GM23338 (cell line): ENCODE results near the gene SOWAHB. TPM values are rescaled to one million over a fixed set of nuclear protein-coding genes. Genes with fewer than 3 reads are reported as not detected.
A peak's percentile ranks its signal among the peaks of the same experiment; 100 is the strongest.
"Not testable (repeated sequence)": the region's sequence is repeated elsewhere in the genome, so short reads cannot be mapped to it uniquely, and the experiment has no call there.

Experiments used
- ATAC-seq: fragments of 200-7000 bp; cut with Tn5 transposase; 3 replicates; pipeline ENCODE4 v1.9.1; 2020
- DNase-seq: peaks from one replicate; pipeline ENCODE4 v3.0.0-alpha.2; 2015; ENCODE audit warnings: low spot score
- H2AFZ ChIP-seq: fragments of 200-600 bp; sonication (generic); 2 replicates; pipeline ENCODE4 v1.8.0; 2016; ENCODE audit warnings: antibody characterized with exemption, mild to moderate bottlenecking, moderate library complexity
- H3F3A ChIP-seq: fragments of 200-600 bp; sonication (generic); replicated peaks from 2 replicates; pipeline ENCODE4 v1.8.0; 2017; ENCODE audit warnings: antibody characterized with exemption, mixed run types, low read depth
- H3K27ac ChIP-seq: fragments of 200-600 bp; sonication (generic); 2 replicates; pipeline ENCODE4 v1.6.1; 2016; ENCODE audit warnings: low read depth
- H3K27me3 ChIP-seq: fragments of 200-600 bp; sonication (generic); 2 replicates; pipeline ENCODE4 v1.8.0; 2016; ENCODE audit warnings: mild to moderate bottlenecking, mixed run types, moderate library complexity; ENCODE audit not compliant: insufficient read depth
- H3K36me3 ChIP-seq: fragments of 200-600 bp; sonication (generic); 2 replicates; pipeline ENCODE4 v1.8.0; 2016; ENCODE audit warnings: mild to moderate bottlenecking; ENCODE audit not compliant: insufficient read depth
- H3K4me1 ChIP-seq: fragments of 200-600 bp; sonication (generic); 2 replicates; pipeline ENCODE4 v1.8.0; 2016; ENCODE audit warnings: mild to moderate bottlenecking, moderate library complexity; ENCODE audit not compliant: insufficient read depth
- H3K4me2 ChIP-seq: fragments of 200-600 bp; sonication (generic); 2 replicates; pipeline ENCODE4 v1.7.1; 2017; ENCODE audit warnings: mixed run types
- H3K4me3 ChIP-seq: fragments of 200-600 bp; sonication (generic); 2 replicates; pipeline ENCODE4 v1.6.1; 2016; ENCODE audit warnings: mixed run types
- H3K79me2 ChIP-seq: fragments of 200-600 bp; sonication (generic); replicated peaks from 2 replicates; pipeline ENCODE4 v1.8.0; 2017; ENCODE audit warnings: mild to moderate bottlenecking; ENCODE audit not compliant: insufficient read depth
- H3K9me2 ChIP-seq: fragments of 200-600 bp; sonication (generic); 2 replicates; pipeline ENCODE4 v1.8.0; 2017; ENCODE audit not compliant: insufficient read depth
- H4K20me1 ChIP-seq: fragments of 200-600 bp; sonication (generic); replicated peaks from 2 replicates; pipeline ENCODE4 v1.8.0; 2017; ENCODE audit warnings: mild to moderate bottlenecking; ENCODE audit not compliant: insufficient read depth
- H3K27ac Mint-ChIP-seq: 2 replicates; pipeline ENCODE4 v1.8.0; 2020; ENCODE audit warnings: inconsistent platforms, mild to moderate bottlenecking, moderate library complexity, mixed read lengths
- H3K27me3 Mint-ChIP-seq: 3 replicates; pipeline ENCODE4 v1.8.0; 2022; ENCODE audit warnings: low read depth, mild to moderate bottlenecking, moderate library complexity, mixed read lengths, inconsistent platforms; ENCODE audit not compliant: insufficient read depth, poor library complexity
- H3K36me3 Mint-ChIP-seq: 3 replicates; pipeline ENCODE4 v1.8.0; 2021; ENCODE audit warnings: low read depth, mild to moderate bottlenecking, inconsistent platforms, moderate library complexity, mixed read lengths
- H3K4me1 Mint-ChIP-seq: 3 replicates; pipeline ENCODE4 v1.8.0; 2020; ENCODE audit warnings: mild to moderate bottlenecking, inconsistent platforms, mixed read lengths
- H3K4me3 Mint-ChIP-seq: 3 replicates; pipeline ENCODE4 v1.8.0; 2021; ENCODE audit warnings: moderate library complexity, mild to moderate bottlenecking, inconsistent platforms, mixed read lengths
- H3K9me3 Mint-ChIP-seq: 3 replicates; pipeline ENCODE4 v1.8.0; 2020; ENCODE audit warnings: moderate library complexity, mild to moderate bottlenecking, inconsistent platforms, mixed read lengths
- ZNF331 ChIP-seq: fragments of 250-450 bp; sonication (Bioruptor Pico); IDR thresholded peaks from 2 replicates; pipeline ENCODE4 v1.5.0; 2020; ENCODE audit warnings: low read depth, mild to moderate bottlenecking, moderate library complexity
- polyA plus RNA-seq: library from polyadenylated mRNA; unstranded; fragments of >200 nt; fragmentation: Nextera tagmentation; extraction: Ambion mirVana; gene quantifications from 2 replicates; pipeline ENCODE4 v1.2.1, GENCODE V29; 2016
- total RNA-seq: library from RNA; depleted of rRNA; stranded (reverse); fragments of >200 nt; shearing (Covaris generic); gene quantifications from 2 replicates; pipeline ENCODE4 v1.2.3, GENCODE V29; 2014
- TF ChIP-seq, protein P1 (sequence below), 2 experiments: fragments of 200-600 bp in 1 of 2; sonication (generic) in 1 of 2; conservative IDR thresholded peaks; 2 replicates each; pipeline versions ENCODE4 v1.5.1 to v1.6.1; 2016 to 2017; ENCODE audit warnings: antibody characterized with exemption in 2 of 2, low read depth in 2 of 2, mild to moderate bottlenecking in 2 of 2, moderate library complexity in 1 of 2
- TF ChIP-seq, protein P2 (sequence below): IDR thresholded peaks from one replicate; pipeline ENCODE4 v1.6.1; 2018; ENCODE audit warnings: antibody characterized with exemption; ENCODE audit not compliant: unreplicated experiment

The SOWAHB gene
- total and polyA plus RNA-seq, 2 experiments from 2014 or later = 0.08 to 2.8 TPM

DNA sequence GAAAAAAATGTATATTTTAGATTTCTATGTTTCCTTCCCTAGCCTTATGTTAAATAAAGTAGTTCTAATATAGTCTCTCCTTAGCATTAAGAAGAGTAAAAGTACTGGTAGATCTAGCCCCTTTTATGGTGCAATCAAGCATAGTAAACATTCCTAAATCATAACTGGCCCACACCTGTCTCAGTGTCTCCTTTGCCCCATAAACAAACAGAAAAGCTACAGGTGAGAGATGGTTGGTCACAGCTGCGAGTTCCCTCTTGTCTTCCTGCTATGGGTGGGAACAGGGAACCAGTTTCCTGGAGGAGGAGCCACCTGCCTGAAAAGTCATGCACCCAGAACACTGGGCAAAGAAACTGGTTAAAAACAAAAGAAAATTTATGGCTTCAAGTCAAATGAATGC is 16.6 kb downstream of the SOWAHB start:
- Histone ChIP-seq H3K27me3 (no peaks in the 10 kb centered on the region), H2AFZ (no peak overlapping the region), H3F3A (no peaks in the 10 kb centered on the region), H4K20me1 (no peaks in the 10 kb centered on the region), H3K4me2 (no peak overlapping the region), H3K79me2 (no peaks in the 10 kb centered on the region), H3K4me1 (peaks cover 10% of the 10 kb centered on the region; the same call in 1 of the 2 replicates), H3K9me2 (peaks cover 7% of the 10 kb centered on the region), H3K4me3 (no peak overlapping the region), H3K36me3 (no peaks in the 10 kb centered on the region), H3K27ac (no peak overlapping the region)
- Mint-ChIP-seq H3K27me3 (peaks cover 5% of the 10 kb centered on the region), H3K4me1 (peaks cover 8% of the 10 kb centered on the region; the same call in 1 of the 3 replicates), H3K36me3 (no peaks in the 10 kb centered on the region), H3K9me3 (no peaks in the 10 kb centered on the region; the same call in 2 of the 3 replicates), H3K4me3 (no peak overlapping the region), H3K27ac (no peak overlapping the region)
- TF ChIP-seq, protein P1, sequence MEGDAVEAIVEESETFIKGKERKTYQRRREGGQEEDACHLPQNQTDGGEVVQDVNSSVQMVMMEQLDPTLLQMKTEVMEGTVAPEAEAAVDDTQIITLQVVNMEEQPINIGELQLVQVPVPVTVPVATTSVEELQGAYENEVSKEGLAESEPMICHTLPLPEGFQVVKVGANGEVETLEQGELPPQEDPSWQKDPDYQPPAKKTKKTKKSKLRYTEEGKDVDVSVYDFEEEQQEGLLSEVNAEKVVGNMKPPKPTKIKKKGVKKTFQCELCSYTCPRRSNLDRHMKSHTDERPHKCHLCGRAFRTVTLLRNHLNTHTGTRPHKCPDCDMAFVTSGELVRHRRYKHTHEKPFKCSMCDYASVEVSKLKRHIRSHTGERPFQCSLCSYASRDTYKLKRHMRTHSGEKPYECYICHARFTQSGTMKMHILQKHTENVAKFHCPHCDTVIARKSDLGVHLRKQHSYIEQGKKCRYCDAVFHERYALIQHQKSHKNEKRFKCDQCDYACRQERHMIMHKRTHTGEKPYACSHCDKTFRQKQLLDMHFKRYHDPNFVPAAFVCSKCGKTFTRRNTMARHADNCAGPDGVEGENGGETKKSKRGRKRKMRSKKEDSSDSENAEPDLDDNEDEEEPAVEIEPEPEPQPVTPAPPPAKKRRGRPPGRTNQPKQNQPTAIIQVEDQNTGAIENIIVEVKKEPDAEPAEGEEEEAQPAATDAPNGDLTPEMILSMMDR (conservative IDR thresholded peaks at IDR 0.05; ENCODE audit: low read depth in 2 of 2) = 0 out of 4 replicates have a peak, but pooled peaks of 1 of the 2 experiments have one; percentile 6
- TF ChIP-seq, protein P2, sequence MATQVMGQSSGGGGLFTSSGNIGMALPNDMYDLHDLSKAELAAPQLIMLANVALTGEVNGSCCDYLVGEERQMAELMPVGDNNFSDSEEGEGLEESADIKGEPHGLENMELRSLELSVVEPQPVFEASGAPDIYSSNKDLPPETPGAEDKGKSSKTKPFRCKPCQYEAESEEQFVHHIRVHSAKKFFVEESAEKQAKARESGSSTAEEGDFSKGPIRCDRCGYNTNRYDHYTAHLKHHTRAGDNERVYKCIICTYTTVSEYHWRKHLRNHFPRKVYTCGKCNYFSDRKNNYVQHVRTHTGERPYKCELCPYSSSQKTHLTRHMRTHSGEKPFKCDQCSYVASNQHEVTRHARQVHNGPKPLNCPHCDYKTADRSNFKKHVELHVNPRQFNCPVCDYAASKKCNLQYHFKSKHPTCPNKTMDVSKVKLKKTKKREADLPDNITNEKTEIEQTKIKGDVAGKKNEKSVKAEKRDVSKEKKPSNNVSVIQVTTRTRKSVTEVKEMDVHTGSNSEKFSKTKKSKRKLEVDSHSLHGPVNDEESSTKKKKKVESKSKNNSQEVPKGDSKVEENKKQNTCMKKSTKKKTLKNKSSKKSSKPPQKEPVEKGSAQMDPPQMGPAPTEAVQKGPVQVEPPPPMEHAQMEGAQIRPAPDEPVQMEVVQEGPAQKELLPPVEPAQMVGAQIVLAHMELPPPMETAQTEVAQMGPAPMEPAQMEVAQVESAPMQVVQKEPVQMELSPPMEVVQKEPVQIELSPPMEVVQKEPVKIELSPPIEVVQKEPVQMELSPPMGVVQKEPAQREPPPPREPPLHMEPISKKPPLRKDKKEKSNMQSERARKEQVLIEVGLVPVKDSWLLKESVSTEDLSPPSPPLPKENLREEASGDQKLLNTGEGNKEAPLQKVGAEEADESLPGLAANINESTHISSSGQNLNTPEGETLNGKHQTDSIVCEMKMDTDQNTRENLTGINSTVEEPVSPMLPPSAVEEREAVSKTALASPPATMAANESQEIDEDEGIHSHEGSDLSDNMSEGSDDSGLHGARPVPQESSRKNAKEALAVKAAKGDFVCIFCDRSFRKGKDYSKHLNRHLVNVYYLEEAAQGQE = no peak
- ATAC-seq (peak; percentile 64; the same call in 2 of the 3 replicates), DNase-seq (peak; percentile 34)

DNA sequence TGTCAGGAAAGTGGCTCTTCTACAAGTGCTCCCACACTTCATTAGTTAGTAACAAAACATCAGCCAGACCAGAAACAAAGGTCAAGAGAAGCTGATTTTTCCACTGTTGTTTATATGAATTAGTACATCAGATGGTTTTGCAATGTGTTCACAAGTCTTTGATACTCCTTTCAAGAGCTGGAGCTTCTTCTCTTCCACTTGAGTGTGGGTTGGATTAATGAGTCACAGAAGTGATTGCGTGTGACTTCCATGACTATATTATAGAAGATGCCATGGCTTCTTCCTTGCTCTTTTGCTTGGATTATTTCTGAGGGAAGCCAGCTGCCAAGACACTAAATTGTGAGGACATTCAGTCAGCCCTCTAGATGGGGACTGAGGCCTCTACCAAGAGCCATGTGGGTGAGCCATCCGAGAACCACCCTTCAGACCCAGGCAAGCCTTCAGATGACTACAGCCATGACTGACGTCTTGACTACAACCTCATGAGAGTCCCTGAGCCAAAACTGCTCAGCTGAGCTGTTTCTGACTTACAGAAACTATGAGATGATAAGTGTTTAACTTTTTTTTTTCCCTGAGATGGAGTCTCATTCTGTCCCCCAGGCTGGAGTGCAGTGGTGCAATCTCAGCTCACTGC is 18.1 kb downstream of the SOWAHB start:
- ATAC-seq (no peak), DNase-seq (no peak)
- Histone ChIP-seq H3K27ac (no peak overlapping the region), H3K4me3 (no peak overlapping the region), H3F3A (no peaks in the 10 kb centered on the region), H3K9me2 (no peaks in the 10 kb centered on the region), H4K20me1 (no peaks in the 10 kb centered on the region), H3K36me3 (no peaks in the 10 kb centered on the region), H3K79me2 (no peaks in the 10 kb centered on the region), H3K4me1 (peaks cover 10% of the 10 kb centered on the region; the same call in 1 of the 2 replicates), H3K27me3 (no peaks in the 10 kb centered on the region), H3K4me2 (no peak overlapping the region), H2AFZ (peak overlapping the region; percentile 9; the same call in 1 of the 2 replicates)
- Mint-ChIP-seq H3K4me1 (peaks cover 8% of the 10 kb centered on the region; the same call in 1 of the 3 replicates), H3K9me3 (no peaks in the 10 kb centered on the region; the same call in 2 of the 3 replicates), H3K36me3 (no peaks in the 10 kb centered on the region), H3K27ac (no peak overlapping the region), H3K27me3 (peaks cover 2% of the 10 kb centered on the region), H3K4me3 (no peak overlapping the region)
- TF ChIP-seq ZNF331 (CRISPR knock-in tag) = no peak

DNA sequence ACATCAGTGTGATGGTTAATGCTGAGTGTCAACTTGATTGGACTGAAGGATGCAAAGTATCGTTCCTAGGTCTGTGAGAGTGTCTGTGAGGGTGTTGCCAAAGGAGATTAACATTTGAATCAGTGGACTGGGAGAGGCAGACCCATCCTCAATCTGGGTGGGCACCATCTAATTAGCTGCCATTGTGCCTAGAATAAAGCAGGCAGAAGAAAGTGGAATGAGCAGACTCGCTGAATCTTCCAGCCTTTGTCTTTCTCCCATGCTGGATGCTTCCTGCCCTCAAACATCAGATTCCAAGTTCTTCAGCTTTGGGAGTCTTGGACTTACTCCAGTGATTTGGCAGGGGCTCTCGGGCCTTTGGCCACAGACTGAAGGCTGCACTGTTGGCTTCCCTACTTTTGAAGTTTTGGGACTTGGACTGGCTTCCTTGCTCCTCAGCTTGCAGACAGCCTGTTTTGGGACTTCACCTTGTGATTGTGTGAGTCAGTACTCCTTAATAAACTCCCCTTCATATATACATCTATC is 19.2 kb downstream of the SOWAHB start:
- H3K36me3 ChIP-seq, H4K20me1 ChIP-seq, H3K27me3 ChIP-seq, ATAC-seq, H3K27ac Mint-ChIP-seq, H3K4me3 ChIP-seq, H3K79me2 ChIP-seq, H3F3A ChIP-seq, H3K4me2 ChIP-seq, H3K36me3 Mint-ChIP-seq, H3K27me3 Mint-ChIP-seq, H3K27ac ChIP-seq, H3K4me3 Mint-ChIP-seq, DNase-seq, H3K4me1 Mint-ChIP-seq, H3K9me2 ChIP-seq, H3K9me3 Mint-ChIP-seq: not testable (repeated sequence)
- Histone ChIP-seq H3K4me1 (peaks cover 10% of the 10 kb centered on the region; the same call in 1 of the 2 replicates), H2AFZ (peak overlapping the region; percentile 61; the same call in 1 of the 2 replicates)
